GM13977 (cell line): ENCODE measurements around the gene CCSER1.

ENCODE experiments used
- DNase-seq: peaks from one replicate; pipeline ENCODE4 v3.0.0; 2012; ENCODE audit warnings: low spot score
- in situ Hi-C: fragments of 300-500 bp; cut with MboI; formaldehyde crosslinking; loops from one replicate; pipeline ENCODE4 v1.12.0; 2022; ENCODE audit warnings: low sequenced_read_pairs, low pct_unique_long_range_greater_than_20kb, mixed read lengths, inconsistent platforms; ENCODE audit not compliant: unreplicated experiment
- TF ChIP-seq, protein P1 (sequence below): IDR thresholded peaks from 2 replicates; pipeline ENCODE4 v1.5.1; 2012; ENCODE audit warnings: mild to moderate bottlenecking, control low read depth; ENCODE audit not compliant: insufficient read depth; ENCODE audit errors: extremely low read depth, missing control alignments

The CCSER1 gene

DNA sequence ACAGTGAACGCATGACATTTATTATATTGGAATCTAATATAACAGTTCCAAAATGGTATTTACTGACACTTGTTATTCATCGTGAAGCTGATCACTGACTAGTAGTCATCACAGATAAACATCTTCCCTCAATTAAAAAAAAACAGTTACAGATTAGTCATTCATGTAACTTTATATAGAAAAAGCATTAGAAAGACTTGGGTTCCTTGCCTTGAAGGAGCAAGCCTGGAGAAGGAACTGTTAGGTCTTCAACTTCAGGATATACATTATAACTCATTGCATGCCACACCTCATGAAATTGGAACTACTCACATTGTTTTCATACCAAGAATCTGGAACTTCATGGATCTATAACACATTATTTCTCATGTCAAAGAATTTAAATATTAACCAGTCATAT lies 317.7 kb downstream of the CCSER1 start:
- TF ChIP-seq, protein P1, sequence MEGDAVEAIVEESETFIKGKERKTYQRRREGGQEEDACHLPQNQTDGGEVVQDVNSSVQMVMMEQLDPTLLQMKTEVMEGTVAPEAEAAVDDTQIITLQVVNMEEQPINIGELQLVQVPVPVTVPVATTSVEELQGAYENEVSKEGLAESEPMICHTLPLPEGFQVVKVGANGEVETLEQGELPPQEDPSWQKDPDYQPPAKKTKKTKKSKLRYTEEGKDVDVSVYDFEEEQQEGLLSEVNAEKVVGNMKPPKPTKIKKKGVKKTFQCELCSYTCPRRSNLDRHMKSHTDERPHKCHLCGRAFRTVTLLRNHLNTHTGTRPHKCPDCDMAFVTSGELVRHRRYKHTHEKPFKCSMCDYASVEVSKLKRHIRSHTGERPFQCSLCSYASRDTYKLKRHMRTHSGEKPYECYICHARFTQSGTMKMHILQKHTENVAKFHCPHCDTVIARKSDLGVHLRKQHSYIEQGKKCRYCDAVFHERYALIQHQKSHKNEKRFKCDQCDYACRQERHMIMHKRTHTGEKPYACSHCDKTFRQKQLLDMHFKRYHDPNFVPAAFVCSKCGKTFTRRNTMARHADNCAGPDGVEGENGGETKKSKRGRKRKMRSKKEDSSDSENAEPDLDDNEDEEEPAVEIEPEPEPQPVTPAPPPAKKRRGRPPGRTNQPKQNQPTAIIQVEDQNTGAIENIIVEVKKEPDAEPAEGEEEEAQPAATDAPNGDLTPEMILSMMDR = no peak
- in situ Hi-C loops = no loop called here
- no peak for DNase-seq

DNA sequence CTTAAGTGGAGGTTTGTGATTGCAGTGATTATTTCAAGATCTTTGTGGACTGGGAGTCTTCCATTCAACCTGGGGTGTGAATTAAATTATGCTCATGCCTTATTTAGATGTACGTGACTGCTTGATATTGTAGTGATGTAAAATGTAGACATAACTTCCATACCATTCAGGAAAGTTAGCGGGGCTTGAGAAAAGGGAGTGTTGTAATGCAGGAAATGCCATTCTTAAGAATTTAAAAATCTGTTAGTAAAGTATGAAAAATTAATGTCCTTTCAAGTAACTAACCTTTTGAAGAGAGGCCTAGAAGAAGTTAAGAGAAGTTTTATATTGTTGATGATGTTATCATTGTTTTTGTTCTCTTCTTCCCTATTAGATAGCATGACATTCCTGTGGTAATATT lies 318.2 kb downstream of the CCSER1 start:
- TF ChIP-seq, protein P1 = no peak
- in situ Hi-C loops = no loop called here

GRCh38 chr4:90449626-90450025 lies 322.4 kb downstream of the CCSER1 start:
- in situ Hi-C loops = no loop called here
- TF ChIP-seq, protein P1 = no peak

More for the DNA sequence above, 318.2 kb downstream of the CCSER1 start:
- no peak for DNase-seq

DNA sequence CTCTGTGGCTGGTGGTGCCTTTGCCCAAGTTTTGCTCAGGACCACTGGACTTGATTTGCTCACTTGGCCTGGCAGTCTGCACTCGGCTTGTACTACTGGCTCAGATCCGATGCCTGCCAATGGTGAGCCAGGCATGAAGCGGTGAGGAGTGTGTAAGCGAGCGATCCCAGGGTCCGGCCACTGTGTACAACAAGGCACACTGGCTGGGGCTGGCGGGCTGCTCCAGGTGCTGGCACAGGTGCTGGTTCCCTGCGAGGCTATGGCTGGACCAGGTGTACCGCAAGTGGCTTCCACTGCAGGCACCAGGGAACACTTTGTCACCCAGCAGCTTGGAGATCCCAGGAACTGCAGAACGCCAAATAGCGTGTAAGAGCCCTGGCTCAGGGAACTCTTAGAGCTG lies 329.7 kb downstream of the CCSER1 start:
- DNase-seq = no peak
- TF ChIP-seq, protein P1 = no peak
- in situ Hi-C loops = no loop called here

More at GRCh38 chr4:90449626-90450025, 322.4 kb downstream of the CCSER1 start:
- DNase-seq = no peak

GRCh38 chr4:90457817-90458216 lies 330.6 kb downstream of the CCSER1 start:
- in situ Hi-C loops = no loop called here
- no peak for DNase-seq
- TF ChIP-seq, protein P1 = no peak

- TF ChIP-seq, protein P1 = no peak
- in situ Hi-C loops = no loop called here
- DNase-seq = no peak
Measured at GRCh38 chr4:90458576-90458975, 331.4 kb downstream of the CCSER1 start.

DNA sequence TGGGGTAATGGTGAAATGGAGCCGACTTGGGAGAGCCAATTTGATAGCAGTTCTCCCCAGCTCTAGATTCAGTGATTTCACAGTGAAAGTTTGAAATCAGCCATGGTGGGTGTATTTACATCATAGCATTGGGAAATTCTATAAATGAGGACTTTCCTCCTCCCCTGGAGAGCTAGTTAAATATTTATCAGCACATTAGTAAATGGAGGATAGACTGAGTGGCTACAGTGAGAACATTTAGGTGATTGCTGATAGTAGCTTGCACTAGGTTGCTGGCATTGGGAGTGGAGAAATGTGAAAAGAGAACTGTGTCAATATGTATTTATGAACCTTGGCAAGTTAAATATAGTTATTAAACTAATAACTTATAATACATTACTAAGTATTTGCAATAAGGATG lies 347.3 kb downstream of the CCSER1 start:
- in situ Hi-C loops = no loop called here
- TF ChIP-seq, protein P1 = no peak
- no peak for DNase-seq
